OCI-LY3 (cell line): Measurements from ENCODE around the gene CDK7.

Experiments used
- EZH2phosphoT487 ChIP-seq: fragments of 200-600 bp; shearing (Covaris generic); IDR thresholded peaks from 2 replicates; pipeline ENCODE4 v1.6.1; 2018; ENCODE audit warnings: antibody characterized with exemption, mixed run types, low read depth
- TF ChIP-seq, protein P1 (sequence below): fragments of 200-600, 300-600 bp; sonication (generic); IDR thresholded peaks from 2 replicates; pipeline ENCODE4 v1.5.1; 2014; ENCODE audit warnings: antibody characterized with exemption, low read length, low read depth

DNA sequence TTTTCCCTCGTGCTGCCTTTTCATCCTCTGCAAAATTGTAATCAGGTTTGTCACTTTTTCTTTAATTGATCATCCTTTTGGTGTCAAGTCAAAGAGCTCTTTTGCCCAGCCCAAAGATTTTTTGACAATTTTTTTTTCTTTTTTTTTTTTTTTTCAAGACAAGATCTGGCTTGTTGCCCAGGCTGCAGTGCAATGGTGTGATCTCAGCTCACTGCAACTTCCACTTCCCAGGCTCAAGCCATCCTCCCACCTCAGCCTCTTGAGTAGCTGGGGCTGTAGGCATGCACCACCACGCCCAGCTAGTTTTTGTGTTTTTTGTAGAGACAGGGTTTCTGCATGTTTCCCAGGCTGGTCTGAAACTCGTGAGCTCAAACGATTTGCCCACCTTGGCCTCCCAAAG lies 36.7 kb downstream of the CDK7 start:
- TF ChIP-seq, protein P1, sequence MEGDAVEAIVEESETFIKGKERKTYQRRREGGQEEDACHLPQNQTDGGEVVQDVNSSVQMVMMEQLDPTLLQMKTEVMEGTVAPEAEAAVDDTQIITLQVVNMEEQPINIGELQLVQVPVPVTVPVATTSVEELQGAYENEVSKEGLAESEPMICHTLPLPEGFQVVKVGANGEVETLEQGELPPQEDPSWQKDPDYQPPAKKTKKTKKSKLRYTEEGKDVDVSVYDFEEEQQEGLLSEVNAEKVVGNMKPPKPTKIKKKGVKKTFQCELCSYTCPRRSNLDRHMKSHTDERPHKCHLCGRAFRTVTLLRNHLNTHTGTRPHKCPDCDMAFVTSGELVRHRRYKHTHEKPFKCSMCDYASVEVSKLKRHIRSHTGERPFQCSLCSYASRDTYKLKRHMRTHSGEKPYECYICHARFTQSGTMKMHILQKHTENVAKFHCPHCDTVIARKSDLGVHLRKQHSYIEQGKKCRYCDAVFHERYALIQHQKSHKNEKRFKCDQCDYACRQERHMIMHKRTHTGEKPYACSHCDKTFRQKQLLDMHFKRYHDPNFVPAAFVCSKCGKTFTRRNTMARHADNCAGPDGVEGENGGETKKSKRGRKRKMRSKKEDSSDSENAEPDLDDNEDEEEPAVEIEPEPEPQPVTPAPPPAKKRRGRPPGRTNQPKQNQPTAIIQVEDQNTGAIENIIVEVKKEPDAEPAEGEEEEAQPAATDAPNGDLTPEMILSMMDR: no peak
- TF ChIP-seq EZH2phosphoT487: no peak
